ENCODE data around the gene PROM2. TPM values are rescaled to one million over a fixed set of nuclear protein-coding genes. Genes with fewer than 3 reads are reported as not detected.

Gene PROM2
- total and polyA plus RNA-seq, 4 donors, result 0.99 to 5.9 (median 2.1) TPM

DNA sequence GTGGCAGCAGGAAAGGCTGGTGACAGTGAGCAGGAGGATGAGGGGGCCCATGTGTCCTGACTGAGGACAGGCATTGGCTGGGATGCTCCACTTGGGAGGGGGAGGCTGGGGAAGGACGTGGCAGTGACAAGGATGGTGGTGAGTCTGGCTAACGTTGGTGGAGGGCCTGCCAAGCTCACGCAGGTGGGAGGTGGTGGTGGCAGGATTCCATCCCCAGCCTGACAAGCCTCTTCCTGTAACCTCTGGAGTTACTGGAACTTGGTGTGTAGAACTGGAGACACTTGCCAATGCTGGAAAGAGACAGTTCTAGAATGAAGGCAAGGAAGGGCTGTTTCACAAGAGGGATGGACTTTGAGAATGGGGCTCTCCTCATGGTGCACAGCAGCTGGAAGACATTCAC, 8.2 kb downstream of the PROM2 start:
- no peaks in the 10 kb centered on the region for H3K9me3 ChIP-seq (ENCODE audit: control insufficient read depth, insufficient read depth, low read length)
- H3K4me3 ChIP-seq (ENCODE audit: low read depth, low read length), result no peak overlapping the region
- H3K27ac ChIP-seq (ENCODE audit: low read depth, low read length), result no peak overlapping the region
- no peaks in the 10 kb centered on the region for H3K4me1 ChIP-seq (ENCODE audit: control insufficient read depth, insufficient read depth, low read length)
- H3K36me3 ChIP-seq (ENCODE audit: control insufficient read depth, insufficient read depth, low read length), result peaks cover 26% of the 10 kb centered on the region
- 56% methylated on average over 3 of the region's 3 CpGs for WGBS (ENCODE audit: insufficient coverage)
- no peak for DNase-seq (ENCODE audit: low read depth in 4 of 6, low spot score in 6 of 6)
- no peaks in the 10 kb centered on the region for H3K27me3 ChIP-seq (ENCODE audit: control insufficient read depth, insufficient read depth, low read length)

DNA sequence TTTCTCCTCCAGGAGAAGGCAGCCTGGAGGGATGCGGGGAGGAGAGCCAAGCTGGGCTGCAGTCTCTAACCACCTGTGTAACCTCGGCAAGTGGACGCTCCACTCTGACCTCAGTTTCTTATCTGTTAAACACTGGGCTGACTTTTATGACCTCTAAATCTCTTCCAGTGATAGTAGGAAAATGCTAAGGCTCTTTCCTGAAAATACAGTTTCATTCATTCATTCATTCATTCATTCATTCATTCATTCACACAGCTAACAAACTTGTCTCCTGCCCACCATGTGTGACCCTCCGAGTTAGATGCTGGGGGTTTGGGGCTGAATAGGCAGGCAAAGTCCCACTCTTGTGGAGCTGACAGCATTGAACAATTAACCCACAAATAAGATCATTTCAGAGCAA, 9.3 kb downstream of the PROM2 start:
- H3K27ac ChIP-seq (ENCODE audit: low read depth, low read length), result no peak overlapping the region
- H3K9me3 ChIP-seq (ENCODE audit: control insufficient read depth, insufficient read depth, low read length), result no peaks in the 10 kb centered on the region
- no peak for DNase-seq (ENCODE audit: low read depth in 4 of 6, low spot score in 6 of 6)
- H3K4me1 ChIP-seq (ENCODE audit: control insufficient read depth, insufficient read depth, low read length), result no peaks in the 10 kb centered on the region
- peaks cover 30% of the 10 kb centered on the region for H3K36me3 ChIP-seq (ENCODE audit: control insufficient read depth, insufficient read depth, low read length)
- WGBS (ENCODE audit: insufficient coverage), result 100% methylated on average over 1 of the region's 4 CpGs
- no peak overlapping the region for H3K4me3 ChIP-seq (ENCODE audit: low read depth, low read length)
- no peaks in the 10 kb centered on the region for H3K27me3 ChIP-seq (ENCODE audit: control insufficient read depth, insufficient read depth, low read length)

DNA sequence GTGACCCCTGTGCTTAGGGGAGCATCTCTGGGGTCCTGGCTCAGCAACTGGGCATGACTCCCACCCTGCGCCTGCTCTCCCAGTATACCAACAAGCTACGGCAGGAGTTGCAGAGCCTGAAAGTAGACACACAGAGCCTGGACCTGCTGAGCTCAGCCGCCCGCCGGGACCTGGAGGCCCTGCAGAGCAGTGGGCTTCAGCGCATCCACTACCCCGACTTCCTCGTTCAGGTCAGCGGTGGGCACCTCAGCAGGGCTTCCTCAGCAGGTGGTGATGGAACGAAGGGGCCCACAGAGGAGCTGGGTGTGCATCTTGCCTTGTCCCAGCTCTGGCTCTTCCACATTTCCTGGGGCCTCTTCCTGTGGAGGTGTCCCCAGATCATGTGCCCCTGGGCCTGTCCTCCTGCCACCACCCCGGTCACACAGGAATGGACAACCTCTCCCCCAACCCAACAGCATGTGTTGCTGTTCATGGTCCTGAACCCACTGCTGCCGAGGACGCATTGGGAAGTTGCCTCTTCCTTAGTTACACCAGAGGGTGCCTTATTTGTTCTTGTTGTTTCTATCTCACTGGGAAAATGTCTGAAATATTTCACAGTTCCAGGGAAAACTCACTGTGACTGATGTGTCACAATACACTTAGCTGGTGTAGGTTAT, 10.8 kb downstream of the PROM2 start:
- H3K4me3 ChIP-seq (ENCODE audit: low read depth, low read length), result no peak overlapping the region
- WGBS (ENCODE audit: insufficient coverage), result 88% methylated on average over 13 of the region's 13 CpGs

DNA sequence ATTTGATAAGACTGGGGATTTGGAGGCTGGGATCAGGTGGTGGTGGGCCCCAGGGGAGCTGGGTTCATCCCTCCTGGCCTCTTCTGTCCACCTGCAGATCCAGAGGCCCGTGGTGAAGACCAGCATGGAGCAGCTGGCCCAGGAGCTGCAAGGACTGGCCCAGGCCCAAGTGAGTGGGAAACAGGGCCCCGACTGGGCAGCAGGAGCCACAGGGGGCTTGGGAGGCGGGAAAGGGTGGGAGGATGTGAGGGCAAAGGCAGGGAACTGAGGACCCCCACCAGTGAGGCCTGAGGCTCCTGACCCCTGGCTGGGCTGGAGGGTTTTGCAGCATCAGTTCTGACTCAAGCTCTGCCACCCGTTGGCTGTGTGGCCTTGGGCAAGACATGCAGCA, 11.3 kb downstream of the PROM2 start:
- no peaks in the 10 kb centered on the region for H3K9me3 ChIP-seq (ENCODE audit: control insufficient read depth, insufficient read depth, low read length)
- no peak overlapping the region for H3K27ac ChIP-seq (ENCODE audit: low read depth, low read length)
- H3K27me3 ChIP-seq (ENCODE audit: control insufficient read depth, insufficient read depth, low read length), result no peaks in the 10 kb centered on the region
- no peak for DNase-seq (ENCODE audit: low read depth in 4 of 6, low spot score in 6 of 6)
- 62% methylated on average over 3 of the region's 4 CpGs for WGBS (ENCODE audit: insufficient coverage)
- peaks cover 44% of the 10 kb centered on the region for H3K36me3 ChIP-seq (ENCODE audit: control insufficient read depth, insufficient read depth, low read length)
- H3K4me3 ChIP-seq (ENCODE audit: low read depth, low read length), result no peak overlapping the region
- H3K4me1 ChIP-seq (ENCODE audit: control insufficient read depth, insufficient read depth, low read length), result no peaks in the 10 kb centered on the region

More for the DNA sequence above, 10.8 kb downstream of the PROM2 start:
- no peaks in the 10 kb centered on the region for H3K9me3 ChIP-seq (ENCODE audit: control insufficient read depth, insufficient read depth, low read length)
- no peak overlapping the region for H3K27ac ChIP-seq (ENCODE audit: low read depth, low read length)
- H3K36me3 ChIP-seq (ENCODE audit: control insufficient read depth, insufficient read depth, low read length), result peaks cover 41% of the 10 kb centered on the region
- no peaks in the 10 kb centered on the region for H3K4me1 ChIP-seq (ENCODE audit: control insufficient read depth, insufficient read depth, low read length)
- no peak for DNase-seq (ENCODE audit: low read depth in 4 of 6, low spot score in 6 of 6)
- no peaks in the 10 kb centered on the region for H3K27me3 ChIP-seq (ENCODE audit: control insufficient read depth, insufficient read depth, low read length)

DNA sequence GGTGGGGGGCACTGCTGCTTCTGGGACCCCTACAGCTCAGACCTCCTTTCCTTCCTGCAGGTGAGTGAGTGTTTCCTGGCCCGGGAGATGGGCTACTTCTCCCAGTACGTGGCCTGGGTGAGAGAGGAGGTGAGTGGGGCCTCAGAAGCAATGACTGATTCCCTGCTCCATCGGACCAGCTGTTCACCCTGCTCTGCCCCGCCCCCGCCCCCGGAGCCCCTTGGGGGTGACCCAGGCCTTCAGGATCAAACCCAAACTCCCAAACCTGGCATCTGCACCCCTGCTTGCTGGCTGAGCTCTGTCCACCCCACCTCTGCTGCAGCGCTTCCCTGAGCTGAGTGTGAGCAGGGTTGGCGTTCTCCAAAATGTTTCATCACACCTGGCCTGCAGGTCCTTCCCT, 13.1 kb downstream of the PROM2 start:
- Histone ChIP-seq H3K9me3 (ENCODE audit: control insufficient read depth, insufficient read depth, low read length) (peaks cover 3% of the 10 kb centered on the region), H3K27me3 (ENCODE audit: control insufficient read depth, insufficient read depth, low read length) (no peaks in the 10 kb centered on the region), H3K4me1 (ENCODE audit: control insufficient read depth, insufficient read depth, low read length) (peaks cover 1% of the 10 kb centered on the region), H3K36me3 (ENCODE audit: control insufficient read depth, insufficient read depth, low read length) (peaks cover 36% of the 10 kb centered on the region), H3K27ac (ENCODE audit: low read depth, low read length) (no peak overlapping the region), H3K4me3 (ENCODE audit: low read depth, low read length) (no peak overlapping the region)
- WGBS (ENCODE audit: insufficient coverage), result 89% methylated on average over 8 of the region's 8 CpGs
- DNase-seq (ENCODE audit: low read depth in 4 of 6, low spot score in 6 of 6), result no peak

DNA sequence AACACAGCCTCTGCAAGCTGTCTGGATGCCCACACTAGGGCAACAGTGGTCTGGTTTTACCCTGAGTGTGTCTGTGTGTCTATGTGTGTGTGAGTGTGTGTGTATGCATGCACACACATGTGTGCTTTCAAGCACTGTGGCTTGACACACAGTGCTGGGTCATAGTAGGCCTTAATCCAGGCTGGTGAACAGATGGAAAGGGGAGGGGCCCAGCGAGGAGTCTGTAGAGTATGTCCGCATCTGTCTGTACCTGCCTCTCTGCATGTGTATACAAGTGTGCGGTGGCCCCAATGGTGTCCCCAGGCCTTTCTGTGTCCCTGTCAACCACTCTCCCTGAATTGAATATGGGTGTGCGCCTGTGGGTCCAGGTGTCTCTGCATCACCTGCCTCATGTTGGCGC, 13.6 kb downstream of the PROM2 start:
- no peak overlapping the region for H3K27ac ChIP-seq (ENCODE audit: low read depth, low read length)
- H3K9me3 ChIP-seq (ENCODE audit: control insufficient read depth, insufficient read depth, low read length), result peaks cover 3% of the 10 kb centered on the region
- H3K27me3 ChIP-seq (ENCODE audit: control insufficient read depth, insufficient read depth, low read length), result no peaks in the 10 kb centered on the region
- 92% methylated on average over 5 of the region's 5 CpGs for WGBS (ENCODE audit: insufficient coverage)
- no peak for DNase-seq (ENCODE audit: low read depth in 4 of 6, low spot score in 6 of 6)
- peaks cover 34% of the 10 kb centered on the region for H3K36me3 ChIP-seq (ENCODE audit: control insufficient read depth, insufficient read depth, low read length)
- no peak overlapping the region for H3K4me3 ChIP-seq (ENCODE audit: low read depth, low read length)
- peaks cover 6% of the 10 kb centered on the region for H3K4me1 ChIP-seq (ENCODE audit: control insufficient read depth, insufficient read depth, low read length)

DNA sequence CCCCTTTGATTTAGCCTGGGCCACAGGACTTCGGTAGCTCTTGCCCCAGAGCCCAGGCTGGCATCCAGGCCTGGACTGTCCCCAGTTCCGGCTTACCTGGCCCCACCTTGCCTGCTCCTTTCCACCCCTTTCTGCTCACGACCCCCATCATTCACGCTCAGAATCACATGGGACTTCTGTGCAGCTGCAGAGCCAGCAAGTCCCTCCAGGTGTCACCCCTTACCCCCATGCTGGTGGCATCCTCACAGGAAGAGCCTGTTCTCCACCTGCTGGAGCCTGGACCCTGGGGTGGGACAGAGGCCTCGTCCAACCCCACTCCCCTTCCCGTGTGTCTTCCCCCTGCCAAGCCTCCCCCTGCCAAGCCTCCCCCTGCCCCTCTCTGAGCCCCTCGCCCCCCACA, 15.0 kb downstream of the PROM2 start:
- DNase-seq (ENCODE audit: low read depth in 4 of 6, low spot score in 6 of 6), result no peak
- H3K9me3 ChIP-seq (ENCODE audit: control insufficient read depth, insufficient read depth, low read length), result peaks cover 3% of the 10 kb centered on the region
- H3K4me3 ChIP-seq (ENCODE audit: low read depth, low read length), result no peak overlapping the region
- peaks cover 17% of the 10 kb centered on the region for H3K4me1 ChIP-seq (ENCODE audit: control insufficient read depth, insufficient read depth, low read length)
- 67% methylated on average over 4 of the region's 7 CpGs for WGBS (ENCODE audit: insufficient coverage)
- H3K27ac ChIP-seq (ENCODE audit: low read depth, low read length), result no peak overlapping the region
- H3K27me3 ChIP-seq (ENCODE audit: control insufficient read depth, insufficient read depth, low read length), result no peaks in the 10 kb centered on the region
- peaks cover 33% of the 10 kb centered on the region for H3K36me3 ChIP-seq (ENCODE audit: control insufficient read depth, insufficient read depth, low read length)

DNA sequence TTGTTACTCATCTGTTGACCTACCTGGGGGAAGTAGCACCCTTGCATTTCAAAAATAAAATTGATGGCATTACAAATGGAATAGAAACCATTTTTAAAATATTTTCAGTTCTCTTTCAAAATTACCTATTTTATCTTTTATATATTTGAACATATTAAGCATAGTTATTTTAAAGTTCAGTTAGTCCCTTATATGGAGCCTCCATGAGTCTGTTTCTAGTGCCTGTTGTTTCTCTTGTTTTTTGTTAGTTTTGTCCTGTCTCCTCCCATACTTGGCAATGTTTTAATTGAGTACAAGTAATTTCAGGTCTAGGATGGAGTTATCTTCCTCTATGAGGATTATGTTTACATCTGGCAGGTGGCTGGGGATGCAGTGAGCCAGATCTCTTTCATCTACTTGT, 17.0 kb downstream of the PROM2 start:
- DNase-seq (ENCODE audit: low read depth in 4 of 6, low spot score in 6 of 6), result no peak
- Histone ChIP-seq H3K27ac (ENCODE audit: low read depth, low read length) (no peak overlapping the region), H3K9me3 (ENCODE audit: control insufficient read depth, insufficient read depth, low read length) (peaks cover 3% of the 10 kb centered on the region), H3K4me3 (ENCODE audit: low read depth, low read length) (no peak overlapping the region), H3K27me3 (ENCODE audit: control insufficient read depth, insufficient read depth, low read length) (no peaks in the 10 kb centered on the region), H3K4me1 (ENCODE audit: control insufficient read depth, insufficient read depth, low read length) (peaks cover 34% of the 10 kb centered on the region), H3K36me3 (ENCODE audit: control insufficient read depth, insufficient read depth, low read length) (peaks cover 32% of the 10 kb centered on the region)

DNA sequence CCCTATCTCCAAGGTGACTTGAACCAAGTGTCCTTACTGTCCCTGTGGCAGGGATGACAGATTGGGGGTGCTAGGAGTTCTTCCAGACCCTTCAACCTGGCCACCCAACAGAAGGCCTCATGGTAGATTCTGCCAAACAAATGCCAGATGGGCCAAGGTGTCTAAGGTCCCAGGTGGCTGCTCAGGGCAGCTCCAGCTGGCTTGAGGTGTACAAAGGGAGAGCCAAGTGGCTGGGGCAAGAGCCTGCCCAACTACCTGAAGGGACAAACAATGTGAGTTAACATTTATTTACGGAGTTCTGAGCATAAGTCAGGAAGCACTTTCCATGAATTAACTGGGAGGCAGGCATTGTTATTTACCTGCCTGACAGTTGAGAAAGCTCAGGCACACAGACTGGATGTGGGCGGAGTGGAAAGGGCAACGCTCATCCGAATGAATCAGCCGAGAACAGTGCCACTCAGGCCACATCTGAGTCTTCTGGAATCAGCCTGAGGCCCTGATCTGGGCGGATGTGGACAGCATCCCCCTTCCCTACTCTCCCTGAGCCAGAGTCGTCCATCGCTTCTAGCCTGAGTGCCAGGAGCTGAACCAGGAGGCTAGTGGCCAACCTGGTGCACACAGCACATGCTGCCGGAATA, 18.5 kb downstream of the PROM2 start:
- H3K27me3 ChIP-seq (ENCODE audit: control insufficient read depth, insufficient read depth, low read length), result no peaks in the 10 kb centered on the region
- WGBS (ENCODE audit: insufficient coverage), result 90% methylated on average over 9 of the region's 9 CpGs
- DNase-seq (ENCODE audit: low read depth in 4 of 6, low spot score in 6 of 6), result no peak
- H3K36me3 ChIP-seq (ENCODE audit: control insufficient read depth, insufficient read depth, low read length), result peaks cover 25% of the 10 kb centered on the region
- H3K4me3 ChIP-seq (ENCODE audit: low read depth, low read length), result no peak overlapping the region
- peaks cover 49% of the 10 kb centered on the region for H3K4me1 ChIP-seq (ENCODE audit: control insufficient read depth, insufficient read depth, low read length)
- no peak overlapping the region for H3K27ac ChIP-seq (ENCODE audit: low read depth, low read length)
- H3K9me3 ChIP-seq (ENCODE audit: control insufficient read depth, insufficient read depth, low read length), result peaks cover 3% of the 10 kb centered on the region

DNA sequence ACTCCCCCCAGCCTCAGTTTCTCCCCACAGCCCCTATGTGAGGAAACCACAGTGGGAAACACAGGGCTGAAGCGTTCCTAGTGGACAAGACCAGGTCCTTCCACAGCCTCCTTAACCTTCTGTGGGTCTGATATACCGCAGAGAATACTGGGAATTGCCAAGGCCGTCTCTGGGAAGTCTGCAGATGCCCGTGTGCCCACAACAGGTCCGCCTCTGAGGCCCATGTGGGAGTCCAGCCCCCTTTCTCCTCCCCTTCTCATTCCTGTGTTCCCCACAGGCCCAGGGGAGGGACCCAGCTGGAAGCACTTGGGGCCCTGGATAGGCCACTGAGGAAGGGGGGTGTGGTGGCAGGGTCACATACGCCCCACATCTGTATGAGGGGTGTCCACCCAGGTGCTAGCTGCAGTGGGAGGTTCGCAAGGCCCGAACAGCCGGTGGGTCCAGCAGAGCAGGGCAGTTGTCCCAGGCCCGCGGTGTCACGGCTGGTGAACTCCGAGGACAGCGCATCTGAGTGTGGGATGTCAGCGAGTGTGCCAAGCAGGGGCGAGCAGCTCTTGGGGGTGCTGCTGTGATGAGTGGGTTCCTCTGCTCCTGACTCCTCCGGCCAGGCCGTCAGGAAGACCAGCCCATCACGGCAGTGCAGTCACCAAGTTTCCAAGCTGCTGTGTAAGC, 20.5 kb downstream of the PROM2 start:
- no peak overlapping the region for H3K4me3 ChIP-seq (ENCODE audit: low read depth, low read length)
- no peak for DNase-seq (ENCODE audit: low read depth in 4 of 6, low spot score in 6 of 6)
- peaks cover 3% of the 10 kb centered on the region for H3K9me3 ChIP-seq (ENCODE audit: control insufficient read depth, insufficient read depth, low read length)
- 91% methylated on average over 19 of the region's 19 CpGs for WGBS (ENCODE audit: insufficient coverage)
- no peaks in the 10 kb centered on the region for H3K27me3 ChIP-seq (ENCODE audit: control insufficient read depth, insufficient read depth, low read length)
- peaks cover 9% of the 10 kb centered on the region for H3K36me3 ChIP-seq (ENCODE audit: control insufficient read depth, insufficient read depth, low read length)
- H3K4me1 ChIP-seq (ENCODE audit: control insufficient read depth, insufficient read depth, low read length), result peaks cover 69% of the 10 kb centered on the region
- no peak overlapping the region for H3K27ac ChIP-seq (ENCODE audit: low read depth, low read length)

All from spinal cord (tissue), 10 donors.